Parathyroid adenoma (tissue), 2 donors: ENCODE results near the gene TBATA.

ENCODE experiments used
- H2AFZ ChIP-seq: fragments of 300-600 bp; sonication (generic); one replicate; pipeline ENCODE4 v1.7.0; 2017; ENCODE audit warnings: antibody characterized with exemption, mild to moderate bottlenecking
- H3K27ac ChIP-seq: fragments of 300-600 bp; sonication (generic); one replicate; pipeline ENCODE4 v1.7.0; 2017
- H3K27me3 ChIP-seq: fragments of 300-600 bp; sonication (generic); one replicate; pipeline ENCODE4 v1.7.0; 2017; ENCODE audit warnings: low read length; ENCODE audit not compliant: control insufficient read depth, insufficient read depth
- H3K36me3 ChIP-seq: fragments of 300-600 bp; sonication (generic); one replicate; pipeline ENCODE4 v1.7.0; 2017; ENCODE audit warnings: low read length; ENCODE audit not compliant: control insufficient read depth, insufficient read depth
- H3K4me1 ChIP-seq: fragments of 300-600 bp; sonication (generic); one replicate; pipeline ENCODE4 v1.7.0; 2017; ENCODE audit warnings: control low read depth
- H3K4me2 ChIP-seq: fragments of 300-600 bp; sonication (generic); one replicate; pipeline ENCODE4 v1.7.0; 2017; ENCODE audit warnings: low read length
- H3K4me3 ChIP-seq: fragments of 300-600 bp; sonication (generic); one replicate; pipeline ENCODE4 v1.7.0; 2017; ENCODE audit warnings: low read depth, low read length
- H3K79me2 ChIP-seq: fragments of 300-600 bp; sonication (generic); one replicate; pipeline ENCODE4 v1.7.0; 2017; ENCODE audit warnings: control low read depth
- H3K9ac ChIP-seq: fragments of 300-600 bp; sonication (generic); one replicate; pipeline ENCODE4 v1.7.0; 2017; ENCODE audit warnings: mild to moderate bottlenecking
- H3K9me3 ChIP-seq: fragments of 300-600 bp; sonication (generic); one replicate; pipeline ENCODE4 v1.7.0; 2017; ENCODE audit warnings: low read length; ENCODE audit not compliant: control insufficient read depth
- CTCF ChIP-seq: fragments of 300-600 bp; sonication (generic); IDR thresholded peaks from one replicate; pipeline ENCODE4 v1.7.0; 2017; ENCODE audit warnings: antibody characterized with exemption, mild to moderate bottlenecking
- donor health status: primary hyperparathyroidism.

TBATA gene

GRCh38 chr10:70737250-70737649 is 47.9 kb downstream of the TBATA start:
- H3K27me3 ChIP-seq = no peaks in the 10 kb centered on the region
- H3K9me3 ChIP-seq = no peaks in the 10 kb centered on the region
- no peak overlapping the region for H3K4me3 ChIP-seq
- H3K36me3 ChIP-seq = no peaks in the 10 kb centered on the region
- no peaks in the 10 kb centered on the region for H3K4me1 ChIP-seq
- H3K4me2 ChIP-seq = no peak overlapping the region
- no peak overlapping the region for H3K27ac ChIP-seq
- TF ChIP-seq CTCF = no peak
- H2AFZ ChIP-seq = no peak overlapping the region
- H3K9ac ChIP-seq = no peak overlapping the region
- no peaks in the 10 kb centered on the region for H3K79me2 ChIP-seq

GRCh38 chr10:70736525-70736924 is 48.7 kb downstream of the TBATA start:
- TF ChIP-seq CTCF = no peak
- no peaks in the 10 kb centered on the region for H3K9me3 ChIP-seq
- no peaks in the 10 kb centered on the region for H3K79me2 ChIP-seq
- H3K4me1 ChIP-seq = no peaks in the 10 kb centered on the region
- H2AFZ ChIP-seq = no peak overlapping the region
- H3K4me3 ChIP-seq = no peak overlapping the region
- no peak overlapping the region for H3K27ac ChIP-seq
- H3K4me2 ChIP-seq = no peak overlapping the region
- no peak overlapping the region for H3K9ac ChIP-seq
- H3K27me3 ChIP-seq = no peaks in the 10 kb centered on the region
- H3K36me3 ChIP-seq = no peaks in the 10 kb centered on the region

GRCh38 chr10:70735161-70735560 is 50.0 kb downstream of the TBATA start:
- H3K4me3 ChIP-seq = no peak overlapping the region
- no peaks in the 10 kb centered on the region for H3K9me3 ChIP-seq
- H3K27ac ChIP-seq = no peak overlapping the region
- no peak overlapping the region for H3K9ac ChIP-seq
- no peaks in the 10 kb centered on the region for H3K36me3 ChIP-seq
- no peaks in the 10 kb centered on the region for H3K79me2 ChIP-seq
- no peak overlapping the region for H2AFZ ChIP-seq
- H3K27me3 ChIP-seq = no peaks in the 10 kb centered on the region
- H3K4me1 ChIP-seq = no peaks in the 10 kb centered on the region
- no peak for TF ChIP-seq CTCF
- no peak overlapping the region for H3K4me2 ChIP-seq

- H3K27me3 ChIP-seq = no peaks in the 10 kb centered on the region
- H3K4me1 ChIP-seq = no peaks in the 10 kb centered on the region
- H3K4me3 ChIP-seq = no peak overlapping the region
- TF ChIP-seq CTCF = no peak
- no peaks in the 10 kb centered on the region for H3K79me2 ChIP-seq
- H3K9me3 ChIP-seq = no peaks in the 10 kb centered on the region
- H3K36me3 ChIP-seq = no peaks in the 10 kb centered on the region
- no peak overlapping the region for H3K9ac ChIP-seq
- H3K4me2 ChIP-seq = no peak overlapping the region
- H3K27ac ChIP-seq = no peak overlapping the region
- H2AFZ ChIP-seq = no peak overlapping the region
These were observed 52.1 kb downstream of the TBATA start for GRCh38 chr10:70733051-70733450.

- no peak for TF ChIP-seq CTCF
- H3K4me3 ChIP-seq = no peak overlapping the region
- no peaks in the 10 kb centered on the region for H3K36me3 ChIP-seq
- no peak overlapping the region for H2AFZ ChIP-seq
- no peaks in the 10 kb centered on the region for H3K4me1 ChIP-seq
- H3K4me2 ChIP-seq = no peak overlapping the region
- no peaks in the 10 kb centered on the region for H3K79me2 ChIP-seq
- H3K9me3 ChIP-seq = no peaks in the 10 kb centered on the region
- no peak overlapping the region for H3K27ac ChIP-seq
- H3K27me3 ChIP-seq = no peaks in the 10 kb centered on the region
- H3K9ac ChIP-seq = no peak overlapping the region
These were observed 52.6 kb downstream of the TBATA start for GRCh38 chr10:70732569-70732968.
